MG63 (cell line): ENCODE measurements around the gene SMC2. TPM values are rescaled to one million over a fixed set of nuclear protein-coding genes. Genes with fewer than 3 reads are reported as not detected.

Source experiments
- DNase-seq: peaks from one replicate; pipeline ENCODE4 v3.0.0-alpha.2; 2020
- H3K27me3 ChIP-seq: fragments of 250-450 bp; sonication (Bioruptor Pico); 2 replicates; pipeline ENCODE4 v1.5.1; 2020; ENCODE audit warnings: mild to moderate bottlenecking, moderate library complexity
- H3K36me3 ChIP-seq: fragments of 250-450 bp; sonication (Bioruptor Pico); 2 replicates; pipeline ENCODE4 v1.5.1; 2020; ENCODE audit warnings: mild to moderate bottlenecking, moderate library complexity
- H3K4me3 ChIP-seq: fragments of 250-450 bp; sonication (Bioruptor Pico); 2 replicates; pipeline ENCODE4 v1.5.1; 2020; ENCODE audit warnings: mild to moderate bottlenecking, moderate library complexity
- H3K9me3 ChIP-seq: fragments of 250-450 bp; sonication (Bioruptor Pico); 2 replicates; pipeline ENCODE4 v1.5.1; 2020; ENCODE audit warnings: mild to moderate bottlenecking, moderate library complexity
- total RNA-seq: library from RNA; depleted of rRNA; stranded (reverse); fragments of >200 nt; shearing (Covaris generic); gene quantifications from 2 replicates; pipeline ENCODE4 v1.2.3, GENCODE V29; 2014; ENCODE audit warnings: low replicate concordance

The SMC2 gene
- total RNA-seq, 1 experiment from 2014 or later, result 10.7 TPM

DNA sequence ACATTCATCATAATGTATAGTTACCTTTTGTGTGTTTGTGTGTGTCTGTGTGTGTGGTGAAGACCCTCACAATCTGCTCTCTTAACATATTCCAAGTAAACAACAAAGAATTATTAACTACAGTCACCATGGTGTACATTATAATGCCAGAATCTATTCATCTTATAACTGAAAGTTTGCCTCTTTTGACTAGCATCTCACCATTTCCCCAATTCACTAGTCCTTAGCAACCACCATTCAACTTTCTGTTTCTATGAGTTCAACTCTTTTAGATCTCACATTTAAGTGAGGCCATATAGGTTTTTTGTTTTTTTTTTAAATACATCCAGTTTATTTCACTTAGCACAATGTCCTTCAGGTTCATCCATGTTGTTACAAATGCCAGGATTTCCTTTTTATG, 83.6 kb downstream of the SMC2 start:
- no peaks in the 10 kb centered on the region for H3K27me3 ChIP-seq
- no peaks in the 10 kb centered on the region for H3K9me3 ChIP-seq
- DNase-seq, result no peak
- no peaks in the 10 kb centered on the region for H3K36me3 ChIP-seq
- no peak overlapping the region for H3K4me3 ChIP-seq
